Esophagus squamous epithelium (tissue), 5 donors: ENCODE measurements around the gene RNU6-9. TPM values are rescaled to one million over a fixed set of nuclear protein-coding genes. Genes with fewer than 3 reads are reported as not detected.
A peak's percentile ranks its signal among the peaks of the same experiment; 100 is the strongest.

Source experiments
- DNase-seq: peaks from one replicate; lab custom pipeline; 2025; lab: John Stamatoyannopoulos, UW
- H3K27ac ChIP-seq, 4 donors: fragments of 200-600 bp; sonication (generic); one replicate each; pipeline ENCODE4 v1.5.1; 2016 to 2019; ENCODE audit warnings: mild to moderate bottlenecking in 1 of 4
- H3K27me3 ChIP-seq, 4 donors: fragments of 200-600 bp; sonication (generic); 1 replicate in 3 of 4; 2 replicates in 1 of 4; pipeline versions ENCODE4 v1.5.1 to v1.6.0; 2017 to 2021; ENCODE audit warnings: antibody characterized with exemption in 1 of 4
- H3K36me3 ChIP-seq, 3 donors: fragments of 200-600 bp; sonication (generic); one replicate each; pipeline ENCODE4 v1.5.1; 2016 to 2019
- H3K4me1 ChIP-seq, 3 donors: fragments of 200-600 bp; sonication (generic); one replicate each; pipeline ENCODE4 v1.5.1; 2017 to 2019
- H3K4me3 ChIP-seq, 4 donors: fragments of 200-600 bp; sonication (generic); 1 replicate in 3 of 4; 2 replicates in 1 of 4; pipeline ENCODE4 v1.5.1; 2016 to 2019; ENCODE audit warnings: mild to moderate bottlenecking in 2 of 4, moderate library complexity in 1 of 4
- H3K9me3 ChIP-seq, 3 donors: fragments of 200-600 bp; sonication (generic); one replicate each; pipeline ENCODE4 v1.5.1; 2016 to 2019
- POLR2A ChIP-seq, 4 donors: fragments of 450-650 bp; IDR thresholded peaks; one replicate each; pipeline ENCODE4 v1.6.1; 2017; ENCODE audit warnings: antibody characterized with exemption in 4 of 4, mild to moderate bottlenecking in 4 of 4, moderate library complexity in 3 of 4
- WGBS, 2 donors: methylation state at CpG; one replicate each; pipeline ENCODE4 v1.1.5; 2018; 5-methylcytosine and 5-hydroxymethylcytosine counted together
- intact Hi-C: fragments of 100-400 bp; cut with DNase I; formaldehyde crosslinking; loops from one replicate; pipeline ENCODE4 v1.15.0; 2022
- total RNA-seq, 4 donors: library from RNA; depleted of rRNA; stranded (reverse); fragments of >200 nt; gene quantifications; one replicate each; pipeline ENCODE4 v1.1.0, GENCODE V29; 2016
- TF ChIP-seq, protein P1 (sequence below), 6 experiments: fragments of 450-650 bp in 4 of 6; fragments of 200-600 bp in 2 of 6; sonication (generic) in 2 of 6; IDR thresholded peaks; one replicate each; pipeline ENCODE4 v1.5.1; 2016 to 2019; ENCODE audit warnings: antibody characterized with exemption in 6 of 6, mild to moderate bottlenecking in 4 of 6, moderate library complexity in 4 of 6
- donor health status: DM: yes; HTN: yes; CAD: no.

RNU6-9 gene
- total RNA-seq, 4 donors from 2014 or later: not detected

- WGBS, 2 donors: 85% methylated on average over 4 of the region's 37 CpGs; no CpG with 5 or more reads in 1 of the 2 donors
- no peaks in the 10 kb centered on the region for H3K9me3 ChIP-seq
- intact Hi-C loops: no loop called here
- H3K27me3 ChIP-seq: no peaks in the 10 kb centered on the region
- no peak for DNase-seq
- no peak overlapping the region for H3K4me3 ChIP-seq
- peaks cover 36 to 88% (median 37%) of the 10 kb centered on the region in 3 donors for H3K36me3 ChIP-seq
- TF ChIP-seq, protein P1, sequence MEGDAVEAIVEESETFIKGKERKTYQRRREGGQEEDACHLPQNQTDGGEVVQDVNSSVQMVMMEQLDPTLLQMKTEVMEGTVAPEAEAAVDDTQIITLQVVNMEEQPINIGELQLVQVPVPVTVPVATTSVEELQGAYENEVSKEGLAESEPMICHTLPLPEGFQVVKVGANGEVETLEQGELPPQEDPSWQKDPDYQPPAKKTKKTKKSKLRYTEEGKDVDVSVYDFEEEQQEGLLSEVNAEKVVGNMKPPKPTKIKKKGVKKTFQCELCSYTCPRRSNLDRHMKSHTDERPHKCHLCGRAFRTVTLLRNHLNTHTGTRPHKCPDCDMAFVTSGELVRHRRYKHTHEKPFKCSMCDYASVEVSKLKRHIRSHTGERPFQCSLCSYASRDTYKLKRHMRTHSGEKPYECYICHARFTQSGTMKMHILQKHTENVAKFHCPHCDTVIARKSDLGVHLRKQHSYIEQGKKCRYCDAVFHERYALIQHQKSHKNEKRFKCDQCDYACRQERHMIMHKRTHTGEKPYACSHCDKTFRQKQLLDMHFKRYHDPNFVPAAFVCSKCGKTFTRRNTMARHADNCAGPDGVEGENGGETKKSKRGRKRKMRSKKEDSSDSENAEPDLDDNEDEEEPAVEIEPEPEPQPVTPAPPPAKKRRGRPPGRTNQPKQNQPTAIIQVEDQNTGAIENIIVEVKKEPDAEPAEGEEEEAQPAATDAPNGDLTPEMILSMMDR (IDR thresholded peaks at IDR 0.05): no peak
- TF ChIP-seq POLR2A (IDR thresholded peaks at IDR 0.05): no peak
- H3K4me1 ChIP-seq: peaks cover 0 to 12% (median 0%) of the 10 kb centered on the region in 3 donors
- H3K27ac ChIP-seq: no peak overlapping the region
These were observed 13.4 kb upstream of the RNU6-9 start for GRCh38 chr19:879711-880438.

GRCh38 chr19:881385-882071, 11.8 kb upstream of the RNU6-9 start:
- DNase-seq: no peak
- Histone ChIP-seq H3K9me3 (no peaks in the 10 kb centered on the region), H3K27ac (no peak overlapping the region), H3K27me3 (no peaks in the 10 kb centered on the region), H3K4me3 (no peak overlapping the region), H3K4me1 (peaks cover 0 to 10% (median 0%) of the 10 kb centered on the region in 3 donors), H3K36me3 (peaks cover 40 to 88% (median 49%) of the 10 kb centered on the region in 3 donors)
- 94% methylated on average over 15 of the region's 34 CpGs; no CpG with 5 or more reads in 1 of the 2 donors for WGBS, 2 donors
- TF ChIP-seq, protein P1 (IDR thresholded peaks at IDR 0.05): no peak
- no peak for TF ChIP-seq POLR2A (IDR thresholded peaks at IDR 0.05)
- intact Hi-C loops: no loop called here

DNA sequence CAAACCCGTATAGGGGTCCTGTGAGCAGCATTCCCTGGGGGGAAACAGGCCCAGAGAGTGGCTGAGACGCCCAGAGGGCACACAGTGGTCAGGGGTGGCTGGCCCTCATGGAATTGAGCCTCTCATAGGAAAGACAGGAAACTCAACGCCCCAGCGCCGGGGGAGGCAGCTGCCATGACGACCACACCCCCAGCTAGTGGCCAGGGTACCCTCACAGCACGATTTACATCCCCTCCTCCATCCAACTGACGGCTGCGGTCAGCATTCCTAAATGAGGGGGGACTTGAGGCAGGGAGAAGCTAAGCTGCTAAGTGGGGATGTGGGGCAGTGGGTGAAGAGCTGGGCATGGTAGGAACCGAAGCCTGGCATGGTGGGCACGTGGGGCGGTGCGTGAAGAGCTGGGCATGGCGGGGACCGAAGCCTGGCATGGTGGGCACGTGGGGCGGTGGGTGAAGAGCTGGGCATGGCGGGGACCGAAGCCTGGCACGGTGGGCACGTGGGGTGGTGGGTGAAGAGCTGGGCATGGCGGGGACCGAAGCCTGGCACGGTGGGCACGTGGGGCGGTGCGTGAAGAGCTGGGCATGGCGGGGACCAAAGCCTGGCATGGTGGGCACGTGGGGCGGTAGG, 10.3 kb upstream of the RNU6-9 start:
- Histone ChIP-seq H3K36me3 (peaks cover 33 to 92% (median 47%) of the 10 kb centered on the region in 3 donors), H3K9me3 (no peaks in the 10 kb centered on the region), H3K4me3 (no peak overlapping the region), H3K27ac (no peak overlapping the region), H3K4me1 (peaks cover 0 to 10% (median 0%) of the 10 kb centered on the region in 3 donors), H3K27me3 (no peaks in the 10 kb centered on the region)
- WGBS, 2 donors: 90 to 93% methylated on average over 19 to 25 of the region's 30 CpGs
- no peak for TF ChIP-seq POLR2A (IDR thresholded peaks at IDR 0.05)
- TF ChIP-seq, protein P1 (IDR thresholded peaks at IDR 0.05): no peak
- intact Hi-C loops: no loop called here
- no peak for DNase-seq

DNA sequence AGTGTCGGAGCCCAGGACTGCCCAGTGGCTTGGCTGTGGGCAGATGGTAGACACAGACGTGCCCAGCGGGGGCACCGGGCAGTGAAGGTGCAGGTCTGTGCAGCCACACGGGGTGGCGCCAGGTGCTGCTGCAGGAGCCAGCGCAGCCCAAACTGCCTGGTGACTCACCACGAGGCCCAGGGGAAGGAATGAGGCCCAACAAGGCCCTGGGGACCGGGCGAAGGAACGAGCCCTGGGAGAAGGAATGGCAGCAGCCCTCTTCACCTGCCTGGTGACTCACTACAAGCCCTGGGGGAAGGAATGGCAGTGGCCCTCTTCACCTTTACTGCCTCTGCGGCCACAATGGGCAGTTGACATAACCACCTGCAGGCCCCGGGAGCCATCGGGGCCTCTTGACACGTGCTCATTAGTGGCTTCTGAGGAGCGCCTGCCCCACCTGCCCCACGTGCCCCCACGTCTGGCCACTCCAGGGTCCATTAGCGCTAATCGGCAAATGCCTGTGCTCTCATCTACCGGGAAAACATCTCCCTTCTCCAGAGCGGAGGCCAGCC, 9.5 kb upstream of the RNU6-9 start:
- no peak for DNase-seq
- Histone ChIP-seq H3K27me3 (no peaks in the 10 kb centered on the region), H3K36me3 (peaks cover 33 to 100% (median 47%) of the 10 kb centered on the region in 3 donors), H3K27ac (no peak overlapping the region), H3K4me3 (no peak overlapping the region), H3K9me3 (no peaks in the 10 kb centered on the region), H3K4me1 (peaks cover 0 to 10% (median 0%) of the 10 kb centered on the region in 3 donors)
- intact Hi-C loops: no loop called here
- TF ChIP-seq, protein P1 (IDR thresholded peaks at IDR 0.05): peak in 4 of 6 experiments; percentile 11 to 72 (median 40)
- TF ChIP-seq POLR2A (IDR thresholded peaks at IDR 0.05): no peak
- 54 to 56% methylated on average over 3 to 10 of the region's 22 CpGs for WGBS, 2 donors
